ENCODE measurements around the gene IL16.

The IL16 gene

GRCh38 chr15:81281456-81281735, 84.7 kb downstream of the IL16 start:
- Histone ChIP-seq H3K27ac (no peak overlapping the region), H3K27me3 (ENCODE audit: insufficient read depth, low read depth, severe bottlenecking) (no peaks in the 10 kb centered on the region), H3K36me3 (no peaks in the 10 kb centered on the region), H3K4me3 (ENCODE audit: low read depth, low read length) (no peak overlapping the region), H3K9me3 (ENCODE audit: severe bottlenecking) (peaks cover 6% of the 10 kb centered on the region)
- TF ChIP-seq CTCF (IDR thresholded peaks at IDR 0.05; ENCODE audit: low read depth, low read length) = no peak
- DNase-seq = no peak

GRCh38 chr15:81281766-81282605, 85.3 kb downstream of the IL16 start:
- no peaks in the 10 kb centered on the region for H3K36me3 ChIP-seq
- no peak overlapping the region for H3K27ac ChIP-seq
- no peak for DNase-seq
- no peak for TF ChIP-seq CTCF (IDR thresholded peaks at IDR 0.05; ENCODE audit: low read depth, low read length)
- no peak overlapping the region for H3K4me3 ChIP-seq (ENCODE audit: low read depth, low read length)
- H3K9me3 ChIP-seq (ENCODE audit: severe bottlenecking) = peaks cover 5% of the 10 kb centered on the region
- no peaks in the 10 kb centered on the region for H3K27me3 ChIP-seq (ENCODE audit: insufficient read depth, low read depth, severe bottlenecking)

- no peak overlapping the region for H3K27ac ChIP-seq
- no peaks in the 10 kb centered on the region for H3K36me3 ChIP-seq
- no peak overlapping the region for H3K4me3 ChIP-seq (ENCODE audit: low read depth, low read length)
- no peak for TF ChIP-seq CTCF (IDR thresholded peaks at IDR 0.05; ENCODE audit: low read depth, low read length)
- H3K27me3 ChIP-seq (ENCODE audit: insufficient read depth, low read depth, severe bottlenecking) = no peaks in the 10 kb centered on the region
- no peaks in the 10 kb centered on the region for H3K9me3 ChIP-seq (ENCODE audit: severe bottlenecking)
- DNase-seq = no peak
These were observed 85.9 kb downstream of the IL16 start for GRCh38 chr15:81282606-81282895.

- no peaks in the 10 kb centered on the region for H3K36me3 ChIP-seq
- no peak for DNase-seq
- no peak overlapping the region for H3K27ac ChIP-seq
- no peaks in the 10 kb centered on the region for H3K9me3 ChIP-seq (ENCODE audit: severe bottlenecking)
- no peaks in the 10 kb centered on the region for H3K27me3 ChIP-seq (ENCODE audit: insufficient read depth, low read depth, severe bottlenecking)
- H3K4me3 ChIP-seq (ENCODE audit: low read depth, low read length) = no peak overlapping the region
- TF ChIP-seq CTCF (IDR thresholded peaks at IDR 0.05; ENCODE audit: low read depth, low read length) = no peak
These were observed 86.2 kb downstream of the IL16 start for GRCh38 chr15:81282911-81283310.

GRCh38 chr15:81284256-81285031, 87.8 kb downstream of the IL16 start:
- Histone ChIP-seq H3K27me3 (ENCODE audit: insufficient read depth, low read depth, severe bottlenecking) (no peaks in the 10 kb centered on the region), H3K9me3 (ENCODE audit: severe bottlenecking) (no peaks in the 10 kb centered on the region), H3K4me3 (ENCODE audit: low read depth, low read length) (no peak overlapping the region), H3K27ac (no peak overlapping the region), H3K36me3 (no peaks in the 10 kb centered on the region)
- TF ChIP-seq CTCF (IDR thresholded peaks at IDR 0.05; ENCODE audit: low read depth, low read length) = no peak
- DNase-seq = no peak

Measured in WERI-Rb-1 (cell line).